Measurements from ENCODE around the gene PTPRN2.
"Not testable (repeated sequence)": the region's sequence is repeated elsewhere in the genome, so short reads cannot be mapped to it uniquely, and the experiment has no call there.

PTPRN2 gene

GRCh38 chr7:158264881-158265742 lies 322.5 kb downstream of the PTPRN2 start:
- no peak for DNase-seq (ENCODE audit: low read depth)

GRCh38 chr7:158263964-158264748 lies 323.5 kb downstream of the PTPRN2 start:
- DNase-seq (ENCODE audit: low read depth): no peak

DNA sequence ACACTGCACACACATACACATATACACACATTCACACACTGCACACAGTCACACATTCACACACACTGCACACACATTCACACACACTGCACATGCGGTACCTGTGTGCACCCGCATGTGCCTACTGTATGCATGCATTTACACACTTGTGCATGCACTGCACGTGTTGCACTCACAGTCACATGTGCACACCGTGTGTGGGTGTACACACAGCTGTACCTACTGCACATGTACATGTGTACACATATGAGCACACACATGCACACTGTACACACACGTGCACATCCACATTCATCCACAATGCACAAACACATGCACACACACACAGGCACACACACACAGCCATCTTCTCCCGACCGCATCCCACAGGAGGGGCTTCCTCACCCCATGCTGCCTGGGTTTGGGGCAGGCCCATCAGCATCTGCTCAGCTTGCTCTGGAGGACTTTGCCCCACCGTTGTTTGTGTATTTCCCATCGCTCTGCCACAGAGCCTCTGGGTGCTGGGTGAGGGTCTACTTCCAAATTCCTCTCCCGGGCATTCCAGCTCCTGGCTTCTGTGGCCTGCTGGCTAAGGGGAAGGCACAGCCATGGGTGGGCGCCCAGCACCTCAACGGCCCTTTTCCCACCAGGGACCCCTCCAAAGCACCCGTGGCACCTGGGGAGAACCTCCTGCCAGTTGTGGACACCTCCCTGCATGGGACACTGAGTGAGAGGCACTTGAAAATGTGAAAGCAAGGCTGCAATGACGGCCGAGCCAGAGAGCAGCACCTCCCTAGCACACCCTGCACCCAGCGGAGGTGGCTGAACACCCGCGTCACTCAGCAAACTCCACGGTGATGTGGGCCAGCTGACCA lies 324.3 kb downstream of the PTPRN2 start:
- no peak for DNase-seq (ENCODE audit: low read depth)

DNA sequence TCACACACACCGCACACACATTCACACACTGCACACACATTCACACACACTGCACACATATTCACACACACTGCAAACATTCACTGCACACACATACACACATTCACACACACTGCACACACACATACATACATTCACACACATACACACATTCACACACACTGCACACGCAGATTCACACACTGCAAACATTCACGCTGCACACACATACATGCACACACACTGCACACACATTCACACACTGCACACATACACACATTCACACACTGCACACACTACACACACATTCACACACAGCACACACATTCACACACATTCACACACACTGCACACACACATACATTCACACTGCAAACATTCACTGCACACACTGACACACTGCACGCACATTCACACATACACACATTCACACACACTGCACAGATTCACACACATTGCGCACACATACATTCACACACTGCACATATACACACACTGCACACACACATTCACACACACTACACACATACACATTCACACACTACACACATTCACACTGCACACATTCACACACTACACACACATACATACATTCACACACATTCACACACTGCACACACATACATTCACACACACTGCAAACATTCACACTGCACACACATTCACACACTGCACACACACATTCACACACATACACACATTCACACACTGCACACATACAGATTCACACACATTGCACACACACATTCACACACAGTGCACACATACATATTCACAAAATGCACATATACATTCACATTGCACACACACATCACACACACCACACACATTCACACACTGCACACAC lies 325.1 kb downstream of the PTPRN2 start:
- DNase-seq (ENCODE audit: low read depth): no peak

DNA sequence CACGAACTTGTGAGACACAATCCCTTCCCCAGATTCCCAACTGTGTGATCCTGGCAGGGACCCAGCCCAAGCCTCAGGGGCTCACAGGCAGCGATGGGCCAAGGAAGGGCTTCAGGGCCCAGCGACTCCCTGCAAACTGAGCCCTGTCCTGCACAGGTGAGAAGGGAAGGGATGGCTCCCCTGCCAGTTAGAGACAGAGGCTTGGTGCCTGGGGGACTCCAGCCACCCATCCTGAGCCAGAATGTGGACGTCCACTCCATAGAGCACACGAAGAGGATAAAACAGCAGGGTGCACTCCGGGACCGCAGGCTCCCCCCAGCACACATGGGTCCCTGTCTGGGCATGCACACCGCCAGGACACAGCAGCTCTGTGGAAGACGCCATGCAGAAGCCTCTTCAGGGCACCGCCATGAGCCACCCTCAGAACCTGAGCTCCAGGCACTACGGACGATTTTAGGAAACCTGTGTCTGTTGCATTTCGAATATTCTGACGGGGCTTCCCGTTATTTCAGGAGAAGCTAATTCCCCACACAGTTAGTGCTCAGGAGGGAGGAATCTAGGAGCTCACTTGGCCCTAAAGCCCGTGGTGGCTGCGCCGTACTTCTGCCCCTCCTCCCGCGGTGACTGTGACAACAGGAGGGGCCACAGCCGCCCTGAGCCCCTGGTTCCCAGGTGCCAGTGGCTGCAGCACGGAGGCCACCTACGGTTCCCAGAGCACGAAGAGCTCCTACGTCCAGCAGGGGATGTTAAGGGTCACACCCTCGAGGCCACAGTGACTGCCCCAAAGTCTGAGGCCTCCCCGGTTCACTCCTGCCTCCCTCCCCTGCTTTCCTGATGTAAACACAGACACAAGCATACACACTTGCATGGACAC lies 326.0 kb downstream of the PTPRN2 start:
- DNase-seq (ENCODE audit: low read depth): no peak

DNA sequence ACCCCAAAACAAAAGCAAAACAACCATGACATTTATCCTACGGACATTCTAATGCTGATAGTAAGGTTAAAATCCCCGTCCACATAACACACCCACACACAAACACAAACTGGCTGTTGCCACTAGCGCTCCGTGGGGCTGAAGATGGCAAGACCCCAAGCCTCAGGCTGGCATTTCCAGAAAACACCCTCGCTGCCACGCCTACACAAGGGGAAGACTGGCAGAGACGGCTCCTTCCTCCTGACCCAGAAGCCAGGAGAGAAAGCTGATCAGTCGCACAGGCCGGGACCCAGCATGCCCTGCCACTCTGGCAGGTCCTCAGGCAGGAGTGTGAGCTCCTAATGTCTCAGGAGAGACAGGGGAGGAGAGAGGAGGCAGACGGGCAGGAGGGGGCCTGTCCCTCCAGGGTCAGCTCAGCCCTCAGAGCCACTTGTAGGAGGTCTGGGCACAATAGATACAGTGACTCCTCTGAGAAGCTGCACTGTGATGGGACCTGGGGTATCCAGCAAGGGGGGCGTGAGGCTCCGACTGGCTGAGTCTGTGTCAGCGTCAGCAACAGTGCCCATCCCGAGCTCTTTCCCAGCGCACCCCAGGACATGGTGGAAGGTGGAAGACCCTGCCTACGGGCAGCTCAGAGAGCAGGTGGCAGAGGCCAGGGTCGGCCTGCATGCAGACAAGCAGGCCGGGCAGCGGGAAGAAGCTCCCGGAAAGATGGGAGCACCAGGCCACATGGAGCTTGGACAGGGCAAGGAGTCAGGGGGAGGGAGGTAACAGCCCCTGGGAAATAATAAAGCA lies 326.9 kb downstream of the PTPRN2 start:
- no peak for DNase-seq (ENCODE audit: low read depth)

DNA sequence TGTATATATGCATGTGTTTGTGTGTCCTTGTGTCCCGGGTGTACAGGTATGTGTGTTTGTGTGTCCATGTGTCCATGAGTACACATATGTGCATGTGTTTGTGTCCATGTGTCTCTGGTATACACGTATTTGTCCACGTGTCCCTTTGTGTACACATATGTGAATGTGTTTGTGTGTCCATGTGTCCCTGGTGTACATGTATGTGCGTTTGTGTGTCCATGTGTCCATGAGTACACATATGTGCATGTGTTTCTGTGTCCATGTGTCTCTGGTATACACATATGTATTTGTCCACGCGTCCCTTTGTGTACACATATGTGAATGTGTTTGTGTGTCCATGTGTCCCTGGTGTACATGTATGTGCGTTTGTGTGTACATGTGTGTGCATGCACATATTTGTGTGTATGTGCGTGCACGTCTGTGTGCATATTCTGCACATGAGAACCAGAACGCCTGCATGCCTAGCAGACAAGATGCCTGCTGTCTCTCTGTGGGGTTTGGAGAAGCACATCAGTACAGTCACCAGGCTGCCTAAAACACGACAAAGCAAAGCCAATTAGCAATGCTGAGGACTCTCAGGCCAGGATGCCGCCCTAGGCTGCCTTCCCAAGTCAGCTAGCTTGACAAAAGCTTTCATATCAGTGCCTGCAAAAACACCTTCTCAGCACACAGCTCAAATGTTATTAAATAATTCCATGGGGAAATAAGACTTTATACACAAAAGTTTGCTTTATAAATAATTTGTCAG lies 327.8 kb downstream of the PTPRN2 start:
- no peak for DNase-seq (ENCODE audit: low read depth)

- no peak for DNase-seq (ENCODE audit: low read depth)
Measured at GRCh38 chr7:158259141-158259540, 328.5 kb downstream of the PTPRN2 start.

GRCh38 chr7:158258411-158259130 lies 329.1 kb downstream of the PTPRN2 start:
- DNase-seq (ENCODE audit: low read depth): no peak

- DNase-seq (ENCODE audit: low read depth): no peak
Measured at GRCh38 chr7:158257516-158258410, 329.9 kb downstream of the PTPRN2 start.

- no peak for DNase-seq (ENCODE audit: low read depth)
Measured at GRCh38 chr7:158257001-158257400, 330.6 kb downstream of the PTPRN2 start.

GRCh38 chr7:158256091-158256816 lies 331.4 kb downstream of the PTPRN2 start:
- DNase-seq (ENCODE audit: low read depth): no peak

DNA sequence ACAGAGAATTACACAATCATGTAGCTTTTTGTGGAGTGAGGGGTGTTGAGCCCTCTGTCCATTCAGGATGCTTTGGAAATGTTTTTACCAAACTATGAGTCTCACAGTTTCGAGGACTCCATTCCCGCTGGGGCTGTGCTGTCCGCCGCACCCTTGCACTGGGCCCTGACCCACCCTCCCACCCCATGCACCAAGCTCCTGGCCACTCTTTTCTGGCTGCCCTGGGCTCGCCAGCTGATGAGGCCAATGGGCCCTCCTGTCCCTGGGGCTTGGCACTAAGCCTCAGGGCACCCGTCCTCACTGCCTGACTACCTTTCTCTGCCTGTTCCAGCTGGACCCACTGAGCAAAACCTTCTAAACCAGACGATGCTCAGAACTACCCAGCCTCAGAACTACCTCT lies 332.1 kb downstream of the PTPRN2 start:
- no peak for DNase-seq (ENCODE audit: low read depth)

DNA sequence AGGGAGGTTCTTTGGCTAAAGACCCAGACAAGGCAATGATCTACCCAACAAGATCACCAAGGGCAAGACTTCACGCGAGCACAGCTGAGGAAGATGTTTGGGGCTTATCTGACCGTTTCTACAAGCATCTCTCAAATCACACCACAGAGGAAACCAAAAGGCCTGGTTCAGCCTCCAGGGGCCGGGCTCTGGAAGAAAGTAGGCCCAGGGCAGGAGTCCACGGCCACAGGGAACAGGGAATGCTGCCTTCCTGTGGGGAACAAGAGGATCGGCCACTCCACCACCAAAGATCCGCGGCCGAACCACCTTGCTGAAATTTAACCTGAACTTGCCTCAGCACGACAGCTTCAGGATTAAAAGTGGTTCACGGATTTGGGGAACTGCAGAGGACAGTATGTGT lies 332.5 kb downstream of the PTPRN2 start:
- no peak for DNase-seq (ENCODE audit: low read depth)

DNA sequence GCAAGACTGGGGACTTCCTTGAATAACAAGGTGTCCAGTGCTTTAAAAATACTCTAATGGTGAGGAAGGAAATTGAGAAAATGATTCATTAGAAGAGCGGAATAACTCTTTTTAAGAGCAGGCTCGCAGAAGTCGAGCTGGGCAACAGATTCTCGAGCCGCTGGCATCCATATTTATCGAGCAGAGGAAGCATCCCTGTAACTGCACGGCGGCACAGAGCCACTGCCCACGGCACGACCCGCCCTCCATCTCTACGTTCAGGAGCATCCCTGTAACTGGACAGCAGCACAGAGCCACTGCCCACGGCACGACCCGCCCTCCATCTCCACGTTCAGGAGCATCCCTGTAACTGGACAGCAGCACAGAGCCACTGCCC lies 334.0 kb downstream of the PTPRN2 start:
- DNase-seq (ENCODE audit: low read depth): not testable (repeated sequence)

DNA sequence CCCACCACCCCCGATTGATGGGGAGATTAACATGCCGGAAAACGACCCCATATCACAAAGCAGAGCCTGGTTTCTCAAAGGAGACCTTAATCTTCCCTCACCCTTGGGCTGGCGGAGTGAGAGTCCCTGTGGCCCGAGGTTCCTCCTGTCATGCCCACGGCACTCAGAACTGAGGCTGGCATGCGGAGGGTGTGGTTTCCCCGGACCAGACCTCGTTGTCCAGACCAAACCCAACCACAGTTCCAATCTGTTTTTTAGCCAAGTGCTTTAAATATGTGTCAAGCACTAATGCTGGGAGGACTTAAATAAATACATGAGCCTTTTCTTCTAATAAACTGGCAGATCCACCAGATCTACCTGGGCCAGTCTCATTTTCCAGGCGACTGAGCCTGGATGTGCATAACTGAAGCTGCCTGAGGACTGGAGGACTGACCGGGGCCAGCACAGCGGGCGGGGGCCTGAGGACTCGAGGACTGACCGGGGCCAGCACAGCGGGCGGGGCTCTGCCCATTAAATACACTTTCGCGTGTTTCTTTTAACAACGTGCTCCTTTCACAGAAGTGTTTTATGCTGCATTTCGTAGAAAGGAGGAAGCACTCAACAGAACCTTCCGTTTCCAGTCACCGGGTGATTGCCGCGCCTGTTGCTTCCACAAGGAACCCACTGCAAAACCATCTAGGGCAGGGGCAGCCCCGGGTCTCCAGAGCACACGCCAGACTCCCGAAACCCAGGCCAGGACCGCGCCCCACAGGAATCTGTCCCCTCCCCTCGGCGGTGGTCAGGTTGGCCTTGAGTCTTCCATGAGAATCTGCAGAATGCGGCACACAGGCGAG lies 334.6 kb downstream of the PTPRN2 start:
- DNase-seq (ENCODE audit: low read depth): no peak
